ENCODE results near the gene CDH1. TPM values are rescaled to one million over a fixed set of nuclear protein-coding genes. Genes with fewer than 3 reads are reported as not detected.

CDH1 gene
- total RNA-seq (1 to 10 TPM in 1 of 2 donors, under 1 TPM in 1; 0.29 to 1.0 TPM), polyA plus RNA-seq (1 to 10 TPM in 1 of 2 donors, under 1 TPM in 1; 0.23 to 9.6 TPM)
- long read RNA-seq, donor 1, result 0 reads
- long read RNA-seq, donor 2, full-length matches to known transcripts, result 1 of 1 reads
- long read RNA-seq, donor 2, partial matches to known transcripts, result 0 of 1 reads
- long read RNA-seq, donor 2, other reads (novel, unspliced or antisense), result 0 of 1 reads

DNA sequence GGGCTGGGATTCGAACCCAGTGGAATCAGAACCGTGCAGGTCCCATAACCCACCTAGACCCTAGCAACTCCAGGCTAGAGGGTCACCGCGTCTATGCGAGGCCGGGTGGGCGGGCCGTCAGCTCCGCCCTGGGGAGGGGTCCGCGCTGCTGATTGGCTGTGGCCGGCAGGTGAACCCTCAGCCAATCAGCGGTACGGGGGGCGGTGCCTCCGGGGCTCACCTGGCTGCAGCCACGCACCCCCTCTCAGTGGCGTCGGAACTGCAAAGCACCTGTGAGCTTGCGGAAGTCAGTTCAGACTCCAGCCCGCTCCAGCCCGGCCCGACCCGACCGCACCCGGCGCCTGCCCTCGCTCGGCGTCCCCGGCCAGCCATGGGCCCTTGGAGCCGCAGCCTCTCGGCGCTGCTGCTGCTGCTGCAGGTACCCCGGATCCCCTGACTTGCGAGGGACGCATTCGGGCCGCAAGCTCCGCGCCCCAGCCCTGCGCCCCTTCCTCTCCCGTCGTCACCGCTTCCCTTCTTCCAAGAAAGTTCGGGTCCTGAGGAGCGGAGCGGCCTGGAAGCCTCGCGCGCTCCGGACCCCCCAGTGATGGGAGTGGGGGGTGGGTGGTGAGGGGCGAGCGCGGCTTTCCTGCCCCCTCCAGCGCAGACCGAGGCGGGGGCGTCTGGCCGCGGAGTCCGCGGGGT lies at the start of gene CDH1:
TSS of gene CDH1 (plus strand) at position 247 of the 684 bp plus-strand sequence. CDS start at position 371, 124 bp downstream.
- no peaks in the 10 kb centered on the region for H3K9me3 ChIP-seq (ENCODE audit: control insufficient read depth, low read length)
- no peaks in the 10 kb centered on the region for H3K4me1 ChIP-seq (ENCODE audit: control insufficient read depth in 1 of 2, insufficient read depth in 2 of 2, low read length in 2 of 2)
- no peaks in the 10 kb centered on the region for H3K27me3 ChIP-seq (ENCODE audit: control insufficient read depth in 1 of 2, insufficient read depth in 2 of 2, low read length in 1 of 2)
- H3K36me3 ChIP-seq (ENCODE audit: control insufficient read depth in 1 of 2, insufficient read depth in 2 of 2, low read length in 1 of 2), result no peaks in the 10 kb centered on the region
- intact Hi-C loops (cut with DNase I), result no loop called here
- 1 to 2% methylated on average over 62 to 63 of the region's 63 CpGs for WGBS, 2 donors
- peak in 1 of 2 donors; percentile 47 for DNase-seq
- no peak within 1 kb of the TSS for H3K27ac ChIP-seq (ENCODE audit: low read depth in 1 of 2, low read length in 2 of 2)
- ATAC-seq (ENCODE audit: low FRiP score), result peak; percentile 62
- H3K4me3 ChIP-seq (ENCODE audit: low read length in 2 of 2), result no peak within 1 kb of the TSS

- no peak for ATAC-seq (ENCODE audit: low FRiP score)
- no peak for DNase-seq
- Histone ChIP-seq H3K27me3 (ENCODE audit: control insufficient read depth in 1 of 2, insufficient read depth in 2 of 2, low read length in 1 of 2) (no peaks in the 10 kb centered on the region), H3K4me3 (ENCODE audit: low read length in 2 of 2) (no peak overlapping the region), H3K27ac (ENCODE audit: low read depth in 1 of 2, low read length in 2 of 2) (no peak overlapping the region), H3K4me1 (ENCODE audit: control insufficient read depth in 1 of 2, insufficient read depth in 2 of 2, low read length in 2 of 2) (no peaks in the 10 kb centered on the region), H3K9me3 (ENCODE audit: control insufficient read depth, low read length) (no peaks in the 10 kb centered on the region), H3K36me3 (ENCODE audit: control insufficient read depth in 1 of 2, insufficient read depth in 2 of 2, low read length in 1 of 2) (no peaks in the 10 kb centered on the region)
- intact Hi-C loops (cut with DNase I), result no loop called here
- 92 to 94% methylated on average over 5 of the region's 5 CpGs for WGBS, 2 donors
These were observed 47.2 kb upstream of the CDH1 start for GRCh38 chr16:68689921-68690320.

- H3K4me3 ChIP-seq (ENCODE audit: low read length in 2 of 2), result no peak overlapping the region
- WGBS, 2 donors, result 85 to 88% methylated on average over 11 of the region's 11 CpGs
- intact Hi-C loops (cut with DNase I), result no loop called here
- no peaks in the 10 kb centered on the region for H3K27me3 ChIP-seq (ENCODE audit: control insufficient read depth in 1 of 2, insufficient read depth in 2 of 2, low read length in 1 of 2)
- H3K9me3 ChIP-seq (ENCODE audit: control insufficient read depth, low read length), result no peaks in the 10 kb centered on the region
- ATAC-seq (ENCODE audit: low FRiP score) (no peak), DNase-seq (no peak)
- no peaks in the 10 kb centered on the region for H3K4me1 ChIP-seq (ENCODE audit: control insufficient read depth in 1 of 2, insufficient read depth in 2 of 2, low read length in 2 of 2)
- no peak overlapping the region for H3K27ac ChIP-seq (ENCODE audit: low read depth in 1 of 2, low read length in 2 of 2)
- no peaks in the 10 kb centered on the region for H3K36me3 ChIP-seq (ENCODE audit: control insufficient read depth in 1 of 2, insufficient read depth in 2 of 2, low read length in 1 of 2)
These were observed 41.5 kb upstream of the CDH1 start for GRCh38 chr16:68695575-68695974.

DNA sequence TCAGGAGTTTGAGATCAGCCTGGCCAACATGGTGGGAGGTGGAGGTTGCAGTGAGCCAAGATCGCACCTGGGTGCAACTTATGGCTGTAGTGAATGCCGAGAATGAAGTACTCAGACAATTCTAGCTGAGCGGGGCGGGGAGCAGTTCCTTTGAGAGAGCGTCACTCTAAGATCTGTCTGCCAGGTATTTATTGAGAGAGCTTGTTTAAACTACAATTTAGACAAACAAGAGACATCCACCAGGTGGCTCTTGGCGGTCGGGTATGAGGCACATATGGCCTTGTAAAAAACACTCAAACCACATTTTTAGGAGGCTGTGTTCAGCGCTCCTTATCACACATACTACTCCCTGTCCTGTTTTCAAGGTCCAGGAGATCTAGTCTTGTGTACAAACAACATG lies 40.6 kb upstream of the CDH1 start:
- 85 to 86% methylated on average over 8 of the region's 8 CpGs for WGBS, 2 donors
- DNase-seq (no peak), ATAC-seq (ENCODE audit: low FRiP score) (no peak)
- H3K27ac ChIP-seq (ENCODE audit: low read depth in 1 of 2, low read length in 2 of 2), result no peak overlapping the region
- no peak overlapping the region for H3K4me3 ChIP-seq (ENCODE audit: low read length in 2 of 2)
- intact Hi-C loops (cut with DNase I), result no loop called here
- no peaks in the 10 kb centered on the region for H3K4me1 ChIP-seq (ENCODE audit: control insufficient read depth in 1 of 2, insufficient read depth in 2 of 2, low read length in 2 of 2)
- H3K36me3 ChIP-seq (ENCODE audit: control insufficient read depth in 1 of 2, insufficient read depth in 2 of 2, low read length in 1 of 2), result no peaks in the 10 kb centered on the region
- H3K27me3 ChIP-seq (ENCODE audit: control insufficient read depth in 1 of 2, insufficient read depth in 2 of 2, low read length in 1 of 2), result no peaks in the 10 kb centered on the region
- H3K9me3 ChIP-seq (ENCODE audit: control insufficient read depth, low read length), result no peaks in the 10 kb centered on the region

GRCh38 chr16:68698091-68698490 lies 39.0 kb upstream of the CDH1 start:
- 87 to 88% methylated on average over 23 of the region's 23 CpGs for WGBS, 2 donors
- ATAC-seq (ENCODE audit: low FRiP score) (no peak), DNase-seq (no peak)
- no peaks in the 10 kb centered on the region for H3K36me3 ChIP-seq (ENCODE audit: control insufficient read depth in 1 of 2, insufficient read depth in 2 of 2, low read length in 1 of 2)
- no peaks in the 10 kb centered on the region for H3K4me1 ChIP-seq (ENCODE audit: control insufficient read depth in 1 of 2, insufficient read depth in 2 of 2, low read length in 2 of 2)
- H3K9me3 ChIP-seq (ENCODE audit: control insufficient read depth, low read length), result no peaks in the 10 kb centered on the region
- intact Hi-C loops (cut with DNase I), result no loop called here
- no peak overlapping the region for H3K27ac ChIP-seq (ENCODE audit: low read depth in 1 of 2, low read length in 2 of 2)
- no peak overlapping the region for H3K4me3 ChIP-seq (ENCODE audit: low read length in 2 of 2)
- no peaks in the 10 kb centered on the region for H3K27me3 ChIP-seq (ENCODE audit: control insufficient read depth in 1 of 2, insufficient read depth in 2 of 2, low read length in 1 of 2)

DNA sequence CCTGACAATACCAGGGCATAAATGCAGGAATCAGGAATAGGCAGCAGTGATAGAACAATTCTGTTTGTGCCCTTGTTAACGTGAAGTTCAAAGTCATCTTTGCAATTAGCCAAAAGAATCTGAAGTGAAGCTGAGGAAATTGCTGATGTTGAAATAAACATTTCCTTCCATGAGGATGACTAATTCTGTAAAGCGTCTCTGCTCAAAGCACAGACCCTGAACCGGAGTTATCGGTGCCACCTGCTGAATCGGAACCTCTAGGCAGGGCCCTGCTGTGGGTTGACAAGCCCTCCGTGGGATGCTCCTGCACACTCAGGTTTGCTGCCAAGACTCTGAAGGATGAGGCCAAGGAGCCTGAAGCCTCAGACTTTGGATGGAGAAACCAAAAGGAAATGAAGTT lies 37.0 kb upstream of the CDH1 start:
- WGBS, 2 donors, result 72 to 75% methylated on average over 6 of the region's 6 CpGs
- no peak for DNase-seq
- ATAC-seq (ENCODE audit: low FRiP score), result no peak
- no peaks in the 10 kb centered on the region for H3K27me3 ChIP-seq (ENCODE audit: control insufficient read depth in 1 of 2, insufficient read depth in 2 of 2, low read length in 1 of 2)
- H3K4me1 ChIP-seq (ENCODE audit: control insufficient read depth in 1 of 2, insufficient read depth in 2 of 2, low read length in 2 of 2), result no peaks in the 10 kb centered on the region
- no peak overlapping the region for H3K4me3 ChIP-seq (ENCODE audit: low read length in 2 of 2)
- H3K9me3 ChIP-seq (ENCODE audit: control insufficient read depth, low read length), result no peaks in the 10 kb centered on the region
- H3K36me3 ChIP-seq (ENCODE audit: control insufficient read depth in 1 of 2, insufficient read depth in 2 of 2, low read length in 1 of 2), result no peaks in the 10 kb centered on the region
- no peak overlapping the region for H3K27ac ChIP-seq (ENCODE audit: low read depth in 1 of 2, low read length in 2 of 2)
- intact Hi-C loops (cut with DNase I), result no loop called here

GRCh38 chr16:68700831-68701230 lies 36.3 kb upstream of the CDH1 start:
- 82 to 83% methylated on average over 5 of the region's 5 CpGs for WGBS, 2 donors
- intact Hi-C loops (cut with DNase I), result no loop called here
- no peaks in the 10 kb centered on the region for H3K9me3 ChIP-seq (ENCODE audit: control insufficient read depth, low read length)
- no peaks in the 10 kb centered on the region for H3K36me3 ChIP-seq (ENCODE audit: control insufficient read depth in 1 of 2, insufficient read depth in 2 of 2, low read length in 1 of 2)
- H3K27ac ChIP-seq (ENCODE audit: low read depth in 1 of 2, low read length in 2 of 2), result no peak overlapping the region
- no peaks in the 10 kb centered on the region for H3K27me3 ChIP-seq (ENCODE audit: control insufficient read depth in 1 of 2, insufficient read depth in 2 of 2, low read length in 1 of 2)
- DNase-seq (no peak), ATAC-seq (ENCODE audit: low FRiP score) (no peak)
- no peak overlapping the region for H3K4me3 ChIP-seq (ENCODE audit: low read length in 2 of 2)
- no peaks in the 10 kb centered on the region for H3K4me1 ChIP-seq (ENCODE audit: control insufficient read depth in 1 of 2, insufficient read depth in 2 of 2, low read length in 2 of 2)

- Histone ChIP-seq H3K4me3 (ENCODE audit: low read length in 2 of 2) (no peak overlapping the region), H3K4me1 (ENCODE audit: control insufficient read depth in 1 of 2, insufficient read depth in 2 of 2, low read length in 2 of 2) (no peaks in the 10 kb centered on the region), H3K27me3 (ENCODE audit: control insufficient read depth in 1 of 2, insufficient read depth in 2 of 2, low read length in 1 of 2) (no peaks in the 10 kb centered on the region), H3K9me3 (ENCODE audit: control insufficient read depth, low read length) (no peaks in the 10 kb centered on the region), H3K27ac (ENCODE audit: low read depth in 1 of 2, low read length in 2 of 2) (no peak overlapping the region), H3K36me3 (ENCODE audit: control insufficient read depth in 1 of 2, insufficient read depth in 2 of 2, low read length in 1 of 2) (no peaks in the 10 kb centered on the region)
- DNase-seq, result peak in 1 of 2 donors; percentile 63
- no peak for ATAC-seq (ENCODE audit: low FRiP score)
- intact Hi-C loops (cut with DNase I), result no loop called here
- 38 to 43% methylated on average over 10 to 15 of the region's 15 CpGs for WGBS, 2 donors
These were observed 32.7 kb upstream of the CDH1 start for GRCh38 chr16:68704232-68704867.

Measured in aorta (tissue), 5 donors.